IMR-90 (cell line): Measurements from ENCODE around the gene MYO9A. TPM values are rescaled to one million over a fixed set of nuclear protein-coding genes. Genes with fewer than 3 reads are reported as not detected.
A peak's percentile ranks its signal among the peaks of the same experiment; 100 is the strongest.

Experiments used
- ATAC-seq: fragments of 200-7000 bp; cut with Tn5 transposase; 2 replicates; pipeline ENCODE4 v1.9.1; 2020; ENCODE audit warnings: low read depth, mild to moderate bottlenecking, moderate library complexity
- BruUV-seq: library from RNA; stranded (reverse); fragments of 400-500 nt; replicated peaks from 2 replicates; lab custom pipeline; 2021; lab: Mats Ljungman, UMichigan
- CTCF ChIA-PET: fragments of 300-600 bp; formaldehyde crosslinking; extraction: SDS; loops from one replicate; lab custom pipeline; 2021; ENCODE audit warnings: antibody characterized with exemption; lab: Yijun Ruan, JAX
- POLR2A ChIA-PET: fragments of 300-600 bp; sonication (Branson Sonifier 250); formaldehyde crosslinking; loops from one replicate; lab custom pipeline; 2022; ENCODE audit warnings: antibody characterized with exemption; ENCODE audit not compliant: unreplicated experiment; lab: Charles Lee
- DNase-seq: peaks from one replicate; pipeline ENCODE4 v3.0.0; 2013
- H2AFZ ChIP-seq: replicated peaks from 2 replicates; pipeline ENCODE3; 2013; ENCODE audit warnings: low read length, mild to moderate bottlenecking; ENCODE audit not compliant: poor library complexity
- H2AK5ac ChIP-seq: 2 replicates; pipeline ENCODE4 v1.6.1; 2013; ENCODE audit warnings: low read depth, low read length, inconsistent platforms
- H2AK9ac ChIP-seq: replicated peaks from 2 replicates; pipeline ENCODE3; 2013; ENCODE audit warnings: mild to moderate bottlenecking, low read depth, low read length, moderate library complexity; ENCODE audit not compliant: poor library complexity
- H2BK120ac ChIP-seq: 2 replicates; pipeline ENCODE4 v1.6.1; 2013; ENCODE audit warnings: low read depth, low read length, inconsistent platforms
- H2BK15ac ChIP-seq: 3 replicates; pipeline ENCODE4 v1.6.1; 2013; ENCODE audit warnings: low read depth, low read length, inconsistent platforms
- H2BK20ac ChIP-seq: 2 replicates; pipeline ENCODE4 v1.6.1; 2013; ENCODE audit warnings: low read depth, mild to moderate bottlenecking, inconsistent platforms, low read length, moderate library complexity
- H2BK5ac ChIP-seq: 2 replicates; pipeline ENCODE4 v1.6.1; 2013; ENCODE audit warnings: mild to moderate bottlenecking, low read depth, low read length, inconsistent platforms; ENCODE audit not compliant: poor library complexity, severe bottlenecking
- H3K14ac ChIP-seq: replicated peaks from 2 replicates; pipeline ENCODE4 v1.6.1; 2013; ENCODE audit warnings: low read depth, low read length, inconsistent platforms
- H3K18ac ChIP-seq: 2 replicates; pipeline ENCODE4 v1.6.1; 2013; ENCODE audit warnings: low read depth, low read length, control low read depth
- H3K23ac ChIP-seq: 2 replicates; pipeline ENCODE4 v1.6.1; 2013; ENCODE audit warnings: low read depth, low read length, inconsistent platforms
- H3K27ac ChIP-seq: 2 replicates; pipeline ENCODE4 v1.5.1; 2013; ENCODE audit warnings: mild to moderate bottlenecking, control low read depth, low read length; ENCODE audit not compliant: insufficient read depth
- H3K27me3 ChIP-seq: 2 replicates; pipeline ENCODE4 v1.6.1; 2013; ENCODE audit warnings: low read length; ENCODE audit not compliant: control insufficient read depth, insufficient read depth
- H3K36me3 ChIP-seq: 2 replicates; pipeline ENCODE4 v1.6.1; 2013; ENCODE audit warnings: low read length, mixed read lengths; ENCODE audit not compliant: control insufficient read depth, insufficient read depth
- H3K4ac ChIP-seq: 2 replicates; pipeline ENCODE4 v1.6.1; 2013; ENCODE audit warnings: low read depth, low read length, inconsistent platforms
- H3K4me1 ChIP-seq: 2 replicates; pipeline ENCODE4 v1.6.1; 2013; ENCODE audit warnings: low read length, mixed read lengths; ENCODE audit not compliant: control insufficient read depth, insufficient read depth
- H3K4me2 ChIP-seq: 2 replicates; pipeline ENCODE4 v1.6.1; 2013; ENCODE audit warnings: low read depth, mild to moderate bottlenecking, control low read depth, low read length, moderate library complexity
- H3K4me3 ChIP-seq: 2 replicates; pipeline ENCODE4 v1.5.1; 2013; ENCODE audit warnings: low read depth, mild to moderate bottlenecking, control low read depth, low read length, moderate library complexity; ENCODE audit not compliant: insufficient read depth
- H3K56ac ChIP-seq: 2 replicates; pipeline ENCODE4 v1.6.1; 2013; ENCODE audit warnings: low read length, inconsistent platforms; ENCODE audit not compliant: insufficient read depth; ENCODE audit errors: extremely low read depth
- H3K79me1 ChIP-seq, 2 experiments: 2 replicates each; pipeline ENCODE4 v1.6.1; 2013; ENCODE audit warnings: low read length in 2 of 2, inconsistent platforms in 1 of 2, low read depth in 1 of 2
- H3K9ac ChIP-seq: 2 replicates; pipeline ENCODE4 v1.6.1; 2013; ENCODE audit warnings: low read depth, low read length, control low read depth
- H3K9me1 ChIP-seq: 2 replicates; pipeline ENCODE4 v1.6.1; 2013; ENCODE audit warnings: low read length, inconsistent platforms; ENCODE audit not compliant: insufficient read depth
- H3K9me3 ChIP-seq: 2 replicates; pipeline ENCODE4 v1.6.1; 2013; ENCODE audit warnings: low read length; ENCODE audit not compliant: control insufficient read depth, insufficient read depth
- H4K20me1 ChIP-seq: 2 replicates; pipeline ENCODE4 v1.6.1; 2013; ENCODE audit warnings: low read length, inconsistent platforms; ENCODE audit not compliant: insufficient read depth
- H4K5ac ChIP-seq: 2 replicates; pipeline ENCODE4 v1.6.1; 2013; ENCODE audit warnings: mild to moderate bottlenecking, low read depth, low read length, control low read depth
- H4K8ac ChIP-seq, 2 experiments: 2 replicates each; pipeline ENCODE4 v1.6.1; 2013; ENCODE audit warnings: low read depth in 2 of 2, low read length in 2 of 2, control low read depth in 1 of 2, inconsistent platforms in 1 of 2
- H4K91ac ChIP-seq: 2 replicates; pipeline ENCODE4 v1.6.1; 2013; ENCODE audit warnings: low read depth, low read length, inconsistent platforms; ENCODE audit not compliant: insufficient read depth
- CHD1 ChIP-seq: IDR thresholded peaks from 2 replicates; pipeline ENCODE4 v1.6.1; 2012; ENCODE audit warnings: low read depth, low read length, improper control_type of control experiment
- WGBS, 2 experiments: methylation state at CpG; one replicate each; pipeline versions ENCODE4 v1.1.5 to v1.1.7; 2013; ENCODE audit warnings: missing lambda C conversion rate in 2 of 2; ENCODE audit not compliant: insufficient read length in 1 of 2; ENCODE audit errors: extremely low coverage in 2 of 2; 5-methylcytosine and 5-hydroxymethylcytosine counted together
- dilution Hi-C: fragments of 300-500 bp; cut with HindIII; formaldehyde crosslinking; loops from one replicate; pipeline ENCODE4 v1.14.3; 2018; ENCODE audit warnings: low sequenced_read_pairs; ENCODE audit not compliant: unreplicated experiment
- in situ Hi-C: fragments of 300-500 bp; cut with MboI; formaldehyde crosslinking; loops from 3 replicates; pipeline ENCODE4 v1.14.3; 2019; ENCODE audit warnings: low sequenced_read_pairs, inconsistent platforms, mixed read lengths
- intact Hi-C: fragments of 100-400 bp; cut with micrococcal nuclease; formaldehyde crosslinking; loops from 2 replicates; pipeline ENCODE4 v1.10.0; 2022
- polyA plus RNA-seq, 3 experiments: library from polyadenylated mRNA; depleted of rRNA; stranded (reverse); fragments of >200 nt; gene quantifications; 2 replicates each; pipeline ENCODE4 v1.2.3, GENCODE V29; 2012; ENCODE audit warnings: low replicate concordance in 1 of 3
- total RNA-seq: library from RNA; depleted of rRNA; stranded (reverse); fragments of >200 nt; gene quantifications from 2 replicates; pipeline ENCODE4 v1.2.3, GENCODE V29; 2012

Gene MYO9A
- total and polyA plus RNA-seq, 2 of the 4 experiments (the other 2 are of a cell fraction), result 6.0 to 49.5 TPM

DNA sequence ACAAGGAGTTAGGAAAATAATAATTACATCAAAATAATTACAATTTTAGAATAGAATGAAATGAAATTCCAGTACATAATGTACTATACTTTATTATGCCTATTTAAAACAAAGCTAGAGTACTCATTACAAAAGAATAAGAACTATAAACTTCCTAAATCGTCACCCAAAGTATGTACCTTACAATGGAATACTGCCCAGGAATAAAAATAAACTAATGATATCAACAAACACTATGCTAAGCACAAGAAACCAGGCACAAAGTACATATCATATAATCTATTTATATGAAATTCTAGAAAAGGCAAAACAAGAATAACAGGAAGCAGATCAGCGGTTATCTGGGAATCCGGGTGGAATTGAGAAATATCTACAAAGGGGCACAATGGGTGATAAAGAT, 84.7 kb downstream of the MYO9A start:
- WGBS, 2 experiments, result no CpG with 5 or more reads among the region's 3 CpGs

More for the DNA sequence above, 84.7 kb downstream of the MYO9A start:
- H3K14ac ChIP-seq, result no peak overlapping the region
- no peak overlapping the region for H3K9ac ChIP-seq
- H2AK9ac ChIP-seq, result no peak overlapping the region
- in situ Hi-C loops, result no loop called here
- peaks cover 24% of the 10 kb centered on the region; the same call in 1 of the 2 replicates for H4K20me1 ChIP-seq
- no peak overlapping the region for H2BK5ac ChIP-seq
- H3K79me1 ChIP-seq, result peaks cover 14 to 50% of the 10 kb centered on the region in 2 experiments
- H4K5ac ChIP-seq, result no peak overlapping the region
- ChIA-PET POLR2A (no interaction called here), CTCF (no interaction called here)
- H4K91ac ChIP-seq, result no peak overlapping the region
- H3K4ac ChIP-seq, result no peak overlapping the region
- no peak overlapping the region for H3K4me3 ChIP-seq
- no TSS peak for BruUV-seq
- no peak overlapping the region for H3K18ac ChIP-seq
- H2BK20ac ChIP-seq, result no peak overlapping the region
- no peaks in the 10 kb centered on the region; the same call in 1 of the 2 replicates for H3K36me3 ChIP-seq
- H3K56ac ChIP-seq, result no peak overlapping the region
- no peak overlapping the region for H2AFZ ChIP-seq
- dilution Hi-C loops, result no loop called here
- peaks cover 6% of the 10 kb centered on the region for H3K9me1 ChIP-seq
- peak overlapping the region; percentile 7; the same call in 1 of the 2 replicates for H3K4me2 ChIP-seq
- no peak overlapping the region for H2BK15ac ChIP-seq
- DNase-seq (no peak), ATAC-seq (no peak)
- H4K8ac ChIP-seq, result no peak overlapping the region
- intact Hi-C loops, result no loop called here
- no peak overlapping the region for H3K27ac ChIP-seq
- H3K27me3 ChIP-seq, result no peaks in the 10 kb centered on the region
- H3K4me1 ChIP-seq, result peaks cover 11% of the 10 kb centered on the region
- H3K23ac ChIP-seq, result no peak overlapping the region
- no peak overlapping the region for H2BK120ac ChIP-seq
- TF ChIP-seq CHD1, result no peak
- peaks cover 3% of the 10 kb centered on the region for H3K9me3 ChIP-seq
- no peak overlapping the region for H2AK5ac ChIP-seq
